CD4-positive, alpha-beta memory T cell (primary cell): Measurements from ENCODE around the gene PARP3. TPM values are rescaled to one million over a fixed set of nuclear protein-coding genes. Genes with fewer than 3 reads are reported as not detected.
"Not testable (repeated sequence)": the region's sequence is repeated elsewhere in the genome, so short reads cannot be mapped to it uniquely, and the experiment has no call there.

Experiments
- CTCF ChIA-PET: fragments of 350-600 bp; sonication (Branson Sonifier 250); formaldehyde crosslinking; loops from one replicate; lab custom pipeline; 2021; ENCODE audit warnings: inconsistent platforms; ENCODE audit not compliant: partially characterized antibody; lab: Charles Lee
- POLR2A ChIA-PET: fragments of 350-600 bp; sonication (Branson Sonifier 250); formaldehyde crosslinking; loops from one replicate; lab custom pipeline; 2021; ENCODE audit not compliant: partially characterized antibody; lab: Charles Lee
- DNase-seq, 5 donors: peaks; one replicate each; pipeline versions ENCODE4 v3.0.0 to v3.0.0-alpha.2; 2020 to 2022; ENCODE audit warnings: mixed read lengths in 1 of 5
- H3K27ac ChIP-seq: one replicate; pipeline ENCODE4 v1.7.0; 2013; ENCODE audit warnings: low read depth, low read length
- H3K27me3 ChIP-seq: 2 replicates; pipeline ENCODE4 v1.7.0; 2013; ENCODE audit warnings: mild to moderate bottlenecking, low read length, moderate library complexity; ENCODE audit not compliant: insufficient read depth
- H3K36me3 ChIP-seq: 2 replicates; pipeline ENCODE4 v1.7.0; 2013; ENCODE audit warnings: mild to moderate bottlenecking, low read length, moderate library complexity; ENCODE audit not compliant: insufficient read depth
- H3K4me1 ChIP-seq: 2 replicates; pipeline ENCODE4 v1.7.0; 2013; ENCODE audit warnings: mild to moderate bottlenecking, low read length, moderate library complexity; ENCODE audit not compliant: insufficient read depth
- H3K4me3 ChIP-seq, 2 donors: one replicate each; pipeline ENCODE4 v1.7.0; 2013; ENCODE audit warnings: low read length in 2 of 2, mild to moderate bottlenecking in 1 of 2
- H3K9me3 ChIP-seq, 2 donors: one replicate each; pipeline ENCODE4 v1.7.0; 2013; ENCODE audit warnings: low read length in 2 of 2, control low read depth in 1 of 2; ENCODE audit not compliant: control insufficient read depth in 1 of 2
- H3K27ac Mint-ChIP-seq, 7 donors: one replicate each; pipeline ENCODE4 v1.8.0; 2020 to 2021; ENCODE audit warnings: mixed read lengths in 7 of 7, mild to moderate bottlenecking in 6 of 7, inconsistent platforms in 3 of 7, moderate library complexity in 3 of 7
- H3K27me3 Mint-ChIP-seq, 2 donors: one replicate each; pipeline ENCODE4 v1.8.0; 2020 to 2021; ENCODE audit warnings: mixed read lengths in 2 of 2
- H3K36me3 Mint-ChIP-seq, 2 donors: one replicate each; pipeline ENCODE4 v1.8.0; 2020 to 2021; ENCODE audit warnings: mixed read lengths in 2 of 2, inconsistent platforms in 1 of 2, mild to moderate bottlenecking in 1 of 2
- H3K4me1 Mint-ChIP-seq, 4 donors: one replicate each; pipeline ENCODE4 v1.8.0; 2020 to 2021; ENCODE audit warnings: mixed read lengths in 4 of 4, mild to moderate bottlenecking in 1 of 4
- H3K4me3 Mint-ChIP-seq, 8 donors: one replicate each; pipeline ENCODE4 v1.8.0; 2020 to 2021; ENCODE audit warnings: mixed read lengths in 8 of 8, mild to moderate bottlenecking in 7 of 8, moderate library complexity in 6 of 8, inconsistent platforms in 3 of 8
- H3K9me3 Mint-ChIP-seq, 8 donors: one replicate each; pipeline ENCODE4 v1.8.0; 2020 to 2021; ENCODE audit warnings: mixed read lengths in 8 of 8, mild to moderate bottlenecking in 5 of 8, inconsistent platforms in 3 of 8, moderate library complexity in 1 of 8
- intact Hi-C: fragments of 100-400 bp; cut with micrococcal nuclease; formaldehyde crosslinking; loops from one replicate; pipeline ENCODE4 v1.15.1; 2023
- polyA plus RNA-seq, 2 donors: library from polyadenylated mRNA; unstranded; fragments of 300-500 nt; fragmentation: Illumina TruSeq; gene quantifications; one replicate each; pipeline ENCODE4 v1.2.3, GENCODE V29; 2021
- total RNA-seq, 2 experiments: library from RNA; stranded (reverse); gene quantifications; one replicate each; pipeline ENCODE4 v1.2.3, GENCODE V29; 2021

The PARP3 gene
- total and polyA plus RNA-seq, 4 experiments from 2014 or later = 2.9 to 10.5 (median 6.9) TPM

GRCh38 chr3:51904034-51904823 lies 37.9 kb upstream of the PARP3 start:
- Histone ChIP-seq H3K36me3 (no peaks in the 10 kb centered on the region), H3K27ac (no peak overlapping the region), H3K27me3 (peaks cover 4% of the 10 kb centered on the region), H3K4me1 (no peaks in the 10 kb centered on the region), H3K9me3 (no peaks in the 10 kb centered on the region), H3K4me3 (no peak overlapping the region)
- H3K27ac Mint-ChIP-seq = no peak overlapping the region
- POLR2A ChIA-PET = no interaction called here
- H3K36me3 Mint-ChIP-seq = peaks cover 0 to 9% of the 10 kb centered on the region in 2 donors
- DNase-seq = no peak
- H3K9me3 Mint-ChIP-seq = peaks cover 0 to 45% (median 23%) of the 10 kb centered on the region in 8 donors
- H3K27me3 Mint-ChIP-seq = peaks cover 3 to 33% of the 10 kb centered on the region in 2 donors
- peaks cover 0 to 3% (median 1%) of the 10 kb centered on the region in 4 donors for H3K4me1 Mint-ChIP-seq
- intact Hi-C loops = no loop called here
- no peak overlapping the region for H3K4me3 Mint-ChIP-seq
- CTCF ChIA-PET = no interaction called here

GRCh38 chr3:51908026-51908425 lies 34.1 kb upstream of the PARP3 start:
- Mint-ChIP-seq H3K27ac (no peak overlapping the region), H3K36me3 (peaks cover 2 to 9% of the 10 kb centered on the region in 2 donors), H3K4me1 (no peaks in the 10 kb centered on the region), H3K4me3 (no peak overlapping the region), H3K9me3 (peaks cover 0 to 46% (median 27%) of the 10 kb centered on the region in 8 donors), H3K27me3 (peaks cover 4 to 23% of the 10 kb centered on the region in 2 donors)
- no peaks in the 10 kb centered on the region for H3K9me3 ChIP-seq
- ChIA-PET POLR2A (no interaction called here), CTCF (no interaction called here)
- no peak for DNase-seq
- intact Hi-C loops = no loop called here
- no peak overlapping the region for H3K27ac ChIP-seq
- peaks cover 4% of the 10 kb centered on the region for H3K27me3 ChIP-seq
- H3K36me3 ChIP-seq = no peaks in the 10 kb centered on the region
- no peaks in the 10 kb centered on the region for H3K4me1 ChIP-seq
- H3K4me3 ChIP-seq = no peak overlapping the region

GRCh38 chr3:51916418-51916817 lies 25.7 kb upstream of the PARP3 start:
- Mint-ChIP-seq H3K9me3 (no peaks in the 10 kb centered on the region), H3K36me3 (no peaks in the 10 kb centered on the region), H3K4me3 (no peak overlapping the region), H3K27me3 (peaks cover 4 to 6% of the 10 kb centered on the region in 2 donors), H3K4me1 (no peaks in the 10 kb centered on the region), H3K27ac (peak overlapping the region in 1 of 7 donors; percentile 33)
- no peak for DNase-seq
- Histone ChIP-seq H3K4me3 (no peak overlapping the region), H3K27ac (no peak overlapping the region), H3K4me1 (no peaks in the 10 kb centered on the region), H3K36me3 (no peaks in the 10 kb centered on the region), H3K9me3 (no peaks in the 10 kb centered on the region), H3K27me3 (no peaks in the 10 kb centered on the region)
- ChIA-PET CTCF (no interaction called here), POLR2A (no interaction called here)
- intact Hi-C loops = no loop called here

- no peak for DNase-seq
- POLR2A ChIA-PET = no interaction called here
- Histone ChIP-seq H3K27ac (no peak overlapping the region), H3K27me3 (no peaks in the 10 kb centered on the region), H3K9me3 (no peaks in the 10 kb centered on the region), H3K36me3 (no peaks in the 10 kb centered on the region), H3K4me1 (no peaks in the 10 kb centered on the region), H3K4me3 (no peak overlapping the region)
- CTCF ChIA-PET = no interaction called here
- intact Hi-C loops = no loop called here
- no peaks in the 10 kb centered on the region for H3K4me1 Mint-ChIP-seq
- H3K4me3 Mint-ChIP-seq = no peak overlapping the region
- peaks cover 3 to 6% of the 10 kb centered on the region in 2 donors for H3K27me3 Mint-ChIP-seq
- no peaks in the 10 kb centered on the region for H3K9me3 Mint-ChIP-seq
- no peaks in the 10 kb centered on the region for H3K36me3 Mint-ChIP-seq
- H3K27ac Mint-ChIP-seq = no peak overlapping the region
Measured at GRCh38 chr3:51921081-51921578, 21.0 kb upstream of the PARP3 start.

GRCh38 chr3:51927061-51927977 lies 14.8 kb upstream of the PARP3 start:
- Mint-ChIP-seq H3K4me3 (no peak overlapping the region), H3K27me3 (no peaks in the 10 kb centered on the region), H3K9me3 (no peaks in the 10 kb centered on the region), H3K4me1 (no peaks in the 10 kb centered on the region), H3K36me3 (peaks cover 6 to 11% of the 10 kb centered on the region in 2 donors), H3K27ac (no peak overlapping the region)
- CTCF ChIA-PET = no interaction called here
- H3K36me3 ChIP-seq = no peaks in the 10 kb centered on the region
- intact Hi-C loops = no loop called here
- H3K27me3 ChIP-seq = no peaks in the 10 kb centered on the region
- no peak for DNase-seq
- POLR2A ChIA-PET = no interaction called here
- H3K9me3 ChIP-seq = no peaks in the 10 kb centered on the region
- H3K4me3 ChIP-seq = no peak overlapping the region
- H3K4me1 ChIP-seq = no peaks in the 10 kb centered on the region
- no peak overlapping the region for H3K27ac ChIP-seq

- peaks cover 8 to 18% of the 10 kb centered on the region in 2 donors for H3K36me3 Mint-ChIP-seq
- H3K27ac Mint-ChIP-seq = no peak overlapping the region
- no peak overlapping the region for H3K4me3 Mint-ChIP-seq
- no peak for DNase-seq
- Histone ChIP-seq H3K4me3 (no peak overlapping the region), H3K36me3 (peaks cover 2% of the 10 kb centered on the region), H3K27ac (no peak overlapping the region), H3K9me3 (no peaks in the 10 kb centered on the region), H3K4me1 (no peaks in the 10 kb centered on the region), H3K27me3 (no peaks in the 10 kb centered on the region)
- H3K27me3 Mint-ChIP-seq = no peaks in the 10 kb centered on the region
- ChIA-PET POLR2A (no interaction called here), CTCF (no interaction called here)
- intact Hi-C loops = no loop called here
- no peaks in the 10 kb centered on the region for H3K4me1 Mint-ChIP-seq
- peaks cover 0 to 2% (median 0%) of the 10 kb centered on the region in 8 donors for H3K9me3 Mint-ChIP-seq
Measured at GRCh38 chr3:51928438-51928837, 13.7 kb upstream of the PARP3 start.

- H3K27ac ChIP-seq, DNase-seq, intact Hi-C loops, CTCF ChIA-PET, H3K9me3 ChIP-seq, H3K27me3 ChIP-seq, H3K4me3 ChIP-seq, H3K27ac Mint-ChIP-seq, H3K4me3 Mint-ChIP-seq, H3K9me3 Mint-ChIP-seq, H3K4me1 Mint-ChIP-seq, H3K27me3 Mint-ChIP-seq, H3K4me1 ChIP-seq, POLR2A ChIA-PET, H3K36me3 ChIP-seq: not testable (repeated sequence)
- H3K36me3 Mint-ChIP-seq = peaks cover 13 to 23% of the 10 kb centered on the region in 2 donors
Measured at GRCh38 chr3:51928981-51929380, 13.2 kb upstream of the PARP3 start.
